ENCODE measurements around the gene IKBKE. TPM values are rescaled to one million over a fixed set of nuclear protein-coding genes. Genes with fewer than 3 reads are reported as not detected.

The IKBKE gene
- total RNA-seq, 1 experiment from 2014 or later = 6.6 TPM

DNA sequence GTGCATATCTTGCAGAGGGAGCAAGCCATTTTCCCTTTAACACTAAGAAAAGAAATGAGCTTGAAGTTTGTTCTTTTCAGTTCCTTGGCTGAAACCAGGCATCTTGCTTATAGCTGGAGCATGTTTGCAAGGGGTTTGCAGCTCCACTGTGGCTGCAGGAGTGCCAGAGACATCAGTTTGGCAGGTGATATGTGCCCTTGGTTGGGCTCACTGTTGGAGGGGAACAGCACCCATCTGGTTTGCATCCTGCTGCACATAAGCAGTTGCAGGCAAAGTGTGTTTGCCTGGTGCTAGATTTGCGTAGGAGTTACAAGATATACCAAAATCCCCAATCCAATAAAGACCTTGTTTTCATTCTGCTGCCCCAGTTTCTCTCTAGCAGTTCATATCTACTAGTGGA lies 47.8 kb upstream of the IKBKE start:
- H3K27me3 ChIP-seq (ENCODE audit: insufficient read depth, low read length) = no peaks in the 10 kb centered on the region
- no peaks in the 10 kb centered on the region for H3K4me1 ChIP-seq (ENCODE audit: insufficient read depth, low read length)
- Mint-ChIP-seq H3K4me1 (peaks cover 0 to 3% of the 10 kb centered on the region in 2 experiments; a peak in 3 of 4 replicates), H3K36me3 (ENCODE audit: insufficient read depth in 1 of 3, low read depth in 3 of 3) (peaks cover 2 to 18% (median 14%) of the 10 kb centered on the region in 3 experiments; a peak in 5 of 7 replicates), H3K27ac (no peak overlapping the region), H3K4me3 (no peak overlapping the region), H3K27me3 (ENCODE audit: low read depth) (no peaks in the 10 kb centered on the region), H3K9me3 (no peaks in the 10 kb centered on the region)
- no peak overlapping the region for H4K5ac ChIP-seq (ENCODE audit: insufficient read length, low read depth, low read length)
- no peak overlapping the region for H4K91ac ChIP-seq (ENCODE audit: insufficient read length, low read depth, low read length)
- WGBS (ENCODE audit: extremely low coverage, insufficient read length, low lambda C conversion rate) = no CpG with 5 or more reads among the region's 1 CpG
- H2BK120ac ChIP-seq (ENCODE audit: low read depth, low read length, poor library complexity, severe bottlenecking) = no peak overlapping the region
- no peak overlapping the region for H2BK5ac ChIP-seq (ENCODE audit: insufficient read length, low read length)
- no peak overlapping the region for H2BK15ac ChIP-seq (ENCODE audit: low read depth, low read length)
- H3K18ac ChIP-seq (ENCODE audit: insufficient read length, low read depth, low read length) = no peak overlapping the region
- no peaks in the 10 kb centered on the region for H3K9me3 ChIP-seq (ENCODE audit: control insufficient read depth, low read depth, low read length)
- no peaks in the 10 kb centered on the region for H3K79me2 ChIP-seq (ENCODE audit: insufficient read depth, low read length)
- H3K9ac ChIP-seq (ENCODE audit: extremely low read depth, insufficient read length, low read length) = no peak overlapping the region
- H4K20me1 ChIP-seq (ENCODE audit: control insufficient read depth, insufficient read depth, insufficient read length) = no peaks in the 10 kb centered on the region
- no peak for TF ChIP-seq CTCF (conservative IDR thresholded peaks at IDR 0.05)
- H3T11ph ChIP-seq (ENCODE audit: low read length) = no peak overlapping the region
- H3K56ac ChIP-seq (ENCODE audit: insufficient read length, low read depth, low read length) = no peak overlapping the region
- no peak overlapping the region for H3K14ac ChIP-seq (ENCODE audit: insufficient read depth, low read length)
- H2BK12ac ChIP-seq (ENCODE audit: insufficient read length, low read depth, low read length) = no peak overlapping the region
- H3K27ac ChIP-seq (ENCODE audit: insufficient read length, low read depth, low read length) = no peak overlapping the region
- H3K79me1 ChIP-seq (ENCODE audit: insufficient read depth, low read depth, low read length, poor library complexity, severe bottlenecking) = no peaks in the 10 kb centered on the region
- no peak for DNase-seq
- H2AFZ ChIP-seq (ENCODE audit: low read length) = no peak overlapping the region
- H2BK20ac ChIP-seq (ENCODE audit: low read depth, low read length, poor library complexity, severe bottlenecking) = no peak overlapping the region
- H3K23me2 ChIP-seq (ENCODE audit: insufficient read length, low read depth, low read length, poor library complexity, severe bottlenecking) = no peaks in the 10 kb centered on the region
- no peak overlapping the region for H4K8ac ChIP-seq (replicated peaks; ENCODE audit: insufficient read length, low read depth, low read length)
- H3K23ac ChIP-seq (ENCODE audit: insufficient read length, low read depth, low read length) = no peak overlapping the region
- no peak overlapping the region for H3K4ac ChIP-seq (ENCODE audit: low read depth, low read length)
- no peak overlapping the region for H3K4me2 ChIP-seq (ENCODE audit: insufficient read depth, insufficient read length, low read length)
- H2AK5ac ChIP-seq (ENCODE audit: insufficient read length, low read length) = no peak overlapping the region

Data from H9 (cell line).